PC-9 (cell line): ENCODE measurements around the gene MLF2.

Source experiments
- EZH2 ChIP-seq: fragments of 200-600 bp; sonication (generic); IDR thresholded peaks from 2 replicates; pipeline ENCODE4 v1.8.0; 2017; ENCODE audit warnings: antibody characterized with exemption, low read depth
- TF ChIP-seq, protein P1 (sequence below): fragments of 200-600 bp; sonication (generic); conservative IDR thresholded peaks from 2 replicates; pipeline ENCODE4 v1.6.1; 2017; ENCODE audit warnings: mixed run types, antibody characterized with exemption, mild to moderate bottlenecking, moderate library complexity

DNA sequence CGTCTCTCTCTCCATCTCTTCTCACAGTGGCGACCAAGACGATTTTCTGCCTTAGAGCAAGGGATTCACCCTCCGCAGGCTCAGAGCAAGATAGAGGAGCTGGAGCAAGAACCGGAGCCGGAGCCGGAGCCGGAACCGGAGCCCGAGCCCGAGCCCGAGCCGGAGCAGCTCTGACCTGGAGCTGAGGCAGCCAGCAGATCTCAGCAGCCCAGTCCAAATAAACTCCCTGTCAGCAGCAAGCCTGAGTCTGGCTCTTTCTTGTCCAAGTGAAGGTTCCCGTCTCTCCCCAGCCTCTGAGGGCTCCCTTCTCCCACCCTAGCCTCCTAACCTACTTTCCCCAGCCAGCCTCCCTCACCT lies 25.3 kb upstream of the MLF2 start:
- TF ChIP-seq, protein P1, sequence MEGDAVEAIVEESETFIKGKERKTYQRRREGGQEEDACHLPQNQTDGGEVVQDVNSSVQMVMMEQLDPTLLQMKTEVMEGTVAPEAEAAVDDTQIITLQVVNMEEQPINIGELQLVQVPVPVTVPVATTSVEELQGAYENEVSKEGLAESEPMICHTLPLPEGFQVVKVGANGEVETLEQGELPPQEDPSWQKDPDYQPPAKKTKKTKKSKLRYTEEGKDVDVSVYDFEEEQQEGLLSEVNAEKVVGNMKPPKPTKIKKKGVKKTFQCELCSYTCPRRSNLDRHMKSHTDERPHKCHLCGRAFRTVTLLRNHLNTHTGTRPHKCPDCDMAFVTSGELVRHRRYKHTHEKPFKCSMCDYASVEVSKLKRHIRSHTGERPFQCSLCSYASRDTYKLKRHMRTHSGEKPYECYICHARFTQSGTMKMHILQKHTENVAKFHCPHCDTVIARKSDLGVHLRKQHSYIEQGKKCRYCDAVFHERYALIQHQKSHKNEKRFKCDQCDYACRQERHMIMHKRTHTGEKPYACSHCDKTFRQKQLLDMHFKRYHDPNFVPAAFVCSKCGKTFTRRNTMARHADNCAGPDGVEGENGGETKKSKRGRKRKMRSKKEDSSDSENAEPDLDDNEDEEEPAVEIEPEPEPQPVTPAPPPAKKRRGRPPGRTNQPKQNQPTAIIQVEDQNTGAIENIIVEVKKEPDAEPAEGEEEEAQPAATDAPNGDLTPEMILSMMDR: no peak
- TF ChIP-seq EZH2: no peak
